OCI-M2 (cell line): ENCODE measurements around the gene CLSTN2.

Experiments used
- DNase-seq: peaks from one replicate; lab custom pipeline; 2025; ENCODE audit not compliant: unreplicated experiment; lab: John Stamatoyannopoulos, UW

The CLSTN2 gene

DNA sequence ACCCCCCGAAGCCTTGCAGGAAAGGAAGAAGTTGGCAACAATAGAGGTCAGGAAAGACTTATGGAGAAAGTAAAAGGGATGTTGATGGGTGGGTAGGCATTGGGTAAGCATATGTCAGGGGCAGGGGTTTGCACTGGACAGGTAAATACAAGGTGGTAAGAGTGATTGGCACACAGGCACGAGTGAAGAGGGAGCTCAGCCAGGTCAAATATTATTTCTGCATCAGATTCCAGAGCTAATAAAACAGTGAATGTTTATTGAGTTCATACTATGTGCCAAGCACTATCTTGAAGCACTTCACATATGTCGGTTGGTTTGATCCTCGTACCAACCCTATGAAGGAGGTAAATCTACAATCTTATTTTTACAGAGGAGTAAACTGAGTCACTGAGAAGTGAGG lies 6.6 kb downstream of the CLSTN2 start:
- no peak for DNase-seq

GRCh38 chr3:139944256-139944910 lies 9.4 kb downstream of the CLSTN2 start:
- no peak for DNase-seq

DNA sequence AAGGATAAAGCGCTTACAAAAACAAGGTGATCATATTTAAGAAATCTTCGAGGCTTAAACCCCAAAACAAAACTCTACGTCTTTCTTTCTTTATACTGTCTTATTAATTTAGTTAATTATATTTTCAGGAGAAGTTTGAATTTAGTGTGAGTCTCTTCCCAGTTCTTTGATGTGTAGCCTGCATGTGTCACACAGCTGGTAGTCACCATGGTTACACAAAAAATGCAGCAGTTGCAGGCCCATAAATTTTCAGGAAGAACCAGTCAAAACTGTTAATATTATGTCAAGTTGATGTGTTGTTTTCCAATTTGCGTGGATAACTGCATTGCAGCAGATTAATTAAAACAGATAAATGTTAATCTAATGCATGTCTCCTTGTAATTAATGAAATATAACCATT lies 10.4 kb downstream of the CLSTN2 start:
- DNase-seq: no peak

GRCh38 chr3:139945942-139946341 lies 11.0 kb downstream of the CLSTN2 start:
- DNase-seq: no peak

DNA sequence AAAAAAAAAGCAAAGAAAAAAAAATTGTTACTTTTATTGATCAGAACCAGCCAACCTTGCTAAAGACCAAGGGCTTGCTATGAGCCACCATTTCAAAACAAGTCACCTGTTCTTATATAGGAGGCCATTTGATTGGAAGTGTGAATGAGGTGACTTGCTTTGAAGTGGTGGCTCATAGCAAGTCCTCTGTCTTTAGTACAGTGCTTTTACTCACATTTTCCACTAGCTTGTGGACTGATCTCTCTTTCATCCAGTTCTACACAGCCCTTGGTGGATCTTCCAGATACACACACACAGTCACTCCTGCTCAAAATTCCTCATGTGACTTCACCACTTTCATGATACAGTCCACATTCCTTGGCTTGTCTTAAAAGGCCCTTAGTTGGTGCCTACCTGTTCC lies 13.5 kb downstream of the CLSTN2 start:
- DNase-seq: no peak

GRCh38 chr3:139948898-139949297 lies 13.9 kb downstream of the CLSTN2 start:
- no peak for DNase-seq

DNA sequence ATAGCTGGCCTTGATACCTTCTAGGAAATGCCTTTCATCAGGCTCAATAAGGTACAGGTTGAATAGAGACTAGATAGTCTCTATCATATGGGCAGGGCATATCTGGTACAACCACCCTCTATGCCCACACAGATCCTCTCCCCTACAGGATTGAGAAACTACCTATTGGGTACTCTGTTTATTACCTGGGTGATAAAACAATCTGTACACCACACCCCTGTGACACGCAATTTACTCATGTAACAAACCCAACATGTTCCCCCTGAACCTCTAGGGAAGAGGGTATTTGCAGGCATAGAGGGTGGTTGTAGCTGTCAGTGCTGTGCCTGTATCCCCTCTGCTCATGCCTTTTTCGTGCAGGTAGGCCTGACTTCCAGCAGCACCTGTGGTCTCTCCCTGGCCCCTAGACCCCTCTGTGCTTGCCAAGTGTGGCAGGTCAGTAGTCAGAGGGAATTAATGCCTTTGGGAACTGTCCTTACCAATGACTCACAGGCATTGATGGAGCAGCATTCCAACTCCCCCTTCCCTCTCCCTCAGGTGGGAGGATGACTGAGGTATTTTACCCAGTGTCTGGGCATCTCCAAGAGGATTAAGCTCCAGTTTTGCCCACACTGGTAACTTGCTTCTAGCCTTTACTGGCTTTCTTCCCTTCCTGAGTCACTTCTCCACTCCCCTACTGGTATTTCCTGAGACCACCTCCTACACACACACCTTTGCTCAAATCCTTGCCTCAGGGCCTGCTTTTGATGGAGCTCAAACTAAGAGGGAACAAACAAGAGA lies 18.3 kb downstream of the CLSTN2 start:
- DNase-seq: no peak

GRCh38 chr3:139954146-139954860 lies 19.3 kb downstream of the CLSTN2 start:
- DNase-seq: no peak

- no peak for DNase-seq
Observed at GRCh38 chr3:139957844-139958243, 22.9 kb downstream of the CLSTN2 start.

- DNase-seq: no peak
Observed at GRCh38 chr3:139969386-139969785, 34.4 kb downstream of the CLSTN2 start.

- no peak for DNase-seq
Observed at GRCh38 chr3:139970526-139970925, 35.5 kb downstream of the CLSTN2 start.

DNA sequence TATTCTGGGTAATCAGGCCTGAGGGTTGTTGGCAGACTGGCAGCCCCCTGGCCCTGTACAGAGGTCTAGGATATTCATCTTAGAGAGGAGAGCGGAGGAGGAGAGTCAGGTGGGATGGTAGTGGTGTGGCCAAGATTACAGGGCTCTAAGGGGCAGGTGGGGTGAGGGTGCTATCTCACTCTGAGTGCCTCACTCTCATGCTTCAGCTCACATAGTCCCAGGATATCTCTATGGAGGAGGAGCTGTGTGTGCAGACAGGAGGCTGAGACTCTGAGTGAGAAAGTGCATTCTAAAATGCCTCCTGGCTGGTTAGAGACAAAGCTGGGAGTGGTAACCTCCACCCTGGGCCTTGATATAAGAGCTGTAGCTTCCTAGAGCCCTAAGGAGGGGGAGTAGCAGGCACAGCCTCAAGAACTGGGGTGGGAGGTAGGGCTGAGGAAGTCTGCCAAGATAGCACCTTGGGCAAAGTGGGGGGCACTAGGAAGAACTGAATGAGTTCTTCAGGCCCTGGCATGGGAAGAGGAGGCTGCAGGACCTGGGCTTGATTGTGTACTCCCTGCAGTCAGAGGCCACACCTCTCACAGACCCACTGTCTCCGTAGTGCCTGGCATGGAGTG lies 39.9 kb downstream of the CLSTN2 start:
- no peak for DNase-seq

GRCh38 chr3:139975594-139976365 lies 40.8 kb downstream of the CLSTN2 start:
- no peak for DNase-seq

- DNase-seq: no peak
Observed at GRCh38 chr3:139978966-139979365, 44.0 kb downstream of the CLSTN2 start.

- no peak for DNase-seq
Observed at GRCh38 chr3:139979991-139980390, 45.0 kb downstream of the CLSTN2 start.

DNA sequence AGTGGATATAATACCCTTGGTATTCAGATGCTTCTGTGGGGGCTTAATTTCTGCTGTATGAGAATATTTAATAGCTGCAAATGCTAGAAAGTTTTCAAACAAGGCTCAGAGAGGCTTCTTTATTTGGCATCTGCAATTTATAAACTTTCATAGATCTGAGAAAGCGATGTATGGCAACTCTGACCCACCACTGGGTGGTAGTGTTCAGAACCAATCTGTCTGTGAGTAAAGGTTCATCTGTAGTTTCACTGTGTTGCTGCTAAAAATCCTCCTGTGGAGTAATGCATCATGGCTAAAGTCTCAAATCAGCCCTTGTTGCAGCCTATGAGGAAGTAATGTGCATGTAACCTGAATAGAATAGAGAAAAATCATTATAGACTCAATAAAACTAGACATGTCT lies 47.4 kb downstream of the CLSTN2 start:
- DNase-seq: no peak

DNA sequence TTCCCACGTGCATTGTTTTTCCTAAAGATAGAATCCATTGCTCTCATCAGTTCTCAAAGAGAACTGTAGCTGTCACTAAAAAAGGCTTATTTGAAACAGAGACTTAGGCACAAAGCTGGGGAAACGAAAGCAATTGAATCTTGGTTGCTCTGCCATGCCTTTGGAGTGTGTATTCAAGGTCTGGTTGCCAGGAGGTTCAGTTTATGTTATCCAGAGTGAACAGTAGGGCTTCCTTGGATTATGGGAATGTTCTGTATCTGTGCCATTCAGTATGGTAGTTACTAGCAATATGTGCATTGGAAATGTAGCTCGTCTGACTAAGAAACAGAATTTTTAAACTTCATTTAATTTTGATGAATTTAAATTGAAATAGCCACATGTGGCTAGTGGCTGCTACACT lies 50.6 kb downstream of the CLSTN2 start:
- DNase-seq: no peak

- no peak for DNase-seq
Observed at GRCh38 chr3:139987908-139988307, 52.9 kb downstream of the CLSTN2 start.

DNA sequence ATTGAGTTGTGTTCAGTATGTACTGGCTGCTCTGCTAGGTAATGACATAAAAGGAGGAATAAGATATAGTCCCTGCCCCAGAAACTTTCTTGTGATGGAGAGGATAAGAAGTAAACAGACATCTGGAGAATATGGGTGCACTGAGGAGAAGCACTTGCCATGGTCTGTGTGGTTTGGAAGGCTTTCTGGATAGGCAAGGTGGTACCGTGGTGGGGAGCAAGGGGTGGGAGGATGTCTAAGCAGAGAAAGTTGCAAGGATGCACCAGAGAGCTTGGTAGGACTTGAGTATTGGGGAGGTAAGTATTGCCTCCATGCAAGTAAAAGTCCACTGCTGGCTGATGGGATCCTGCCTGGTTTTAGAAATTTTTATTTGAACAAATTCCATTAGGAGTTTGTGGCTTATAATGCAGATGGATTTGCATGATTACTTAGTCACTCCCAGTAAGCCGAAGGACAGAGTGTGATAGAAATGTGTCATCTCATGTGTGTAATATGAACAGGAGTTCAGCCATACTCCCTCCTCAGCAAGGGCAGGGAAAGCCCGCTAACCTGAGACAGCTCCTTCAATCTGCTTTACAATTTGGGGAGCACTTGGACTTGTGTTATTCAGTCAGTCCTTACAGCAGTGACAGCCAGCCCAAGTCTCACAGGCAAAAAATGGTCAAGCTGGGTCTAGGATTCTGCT lies 53.6 kb downstream of the CLSTN2 start:
- DNase-seq: no peak

DNA sequence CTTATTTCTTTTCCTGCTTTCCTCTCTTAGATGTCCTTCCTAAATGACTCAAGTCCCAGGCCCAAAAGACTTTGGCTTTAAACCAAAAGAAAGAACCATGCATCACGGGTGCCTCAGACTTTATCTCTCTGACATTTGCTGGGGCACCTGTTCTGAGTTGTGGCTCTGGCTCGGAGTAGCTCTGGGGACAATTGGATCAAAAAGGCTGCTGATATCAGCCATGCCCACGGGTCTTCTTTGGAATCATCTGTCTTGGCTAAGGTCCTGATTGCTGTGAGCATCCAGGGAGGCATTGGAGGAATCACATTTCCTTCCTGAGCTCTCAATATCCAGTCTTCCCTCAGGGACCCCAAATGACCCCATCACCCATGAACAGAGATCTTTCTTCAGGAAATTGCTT lies 59.9 kb downstream of the CLSTN2 start:
- no peak for DNase-seq
